GM21529 (cell line): ENCODE results near the gene ROBO2.
"Not testable (repeated sequence)": the region's sequence is repeated elsewhere in the genome, so short reads cannot be mapped to it uniquely, and the experiment has no call there.

Experiments used
- ATAC-seq: cut with Tn5 transposase; IDR thresholded peaks from one replicate; pipeline ENCODE4 v1.9.1; 2021; ENCODE audit not compliant: unreplicated experiment

ROBO2 gene

DNA sequence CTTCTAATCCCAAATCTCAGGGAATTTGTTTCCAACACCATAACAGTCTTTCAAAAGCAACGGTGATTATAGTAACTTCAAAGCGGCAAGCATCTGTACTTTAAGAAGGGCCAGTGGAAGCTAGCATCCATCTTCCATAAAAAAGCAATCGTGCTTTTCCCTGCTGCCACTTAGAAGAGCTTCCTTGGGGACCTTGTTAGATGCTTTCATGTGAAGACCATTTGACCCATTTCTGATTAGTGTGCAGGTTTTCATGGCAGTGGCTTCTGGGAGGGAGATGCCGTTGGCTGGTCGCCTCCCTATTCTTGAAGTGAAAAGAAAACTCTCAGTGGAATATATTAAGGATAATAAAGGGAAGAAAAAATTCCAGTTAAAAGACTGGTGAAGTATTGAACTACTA is 354.1 kb downstream of the ROBO2 start:
- no peak for ATAC-seq

DNA sequence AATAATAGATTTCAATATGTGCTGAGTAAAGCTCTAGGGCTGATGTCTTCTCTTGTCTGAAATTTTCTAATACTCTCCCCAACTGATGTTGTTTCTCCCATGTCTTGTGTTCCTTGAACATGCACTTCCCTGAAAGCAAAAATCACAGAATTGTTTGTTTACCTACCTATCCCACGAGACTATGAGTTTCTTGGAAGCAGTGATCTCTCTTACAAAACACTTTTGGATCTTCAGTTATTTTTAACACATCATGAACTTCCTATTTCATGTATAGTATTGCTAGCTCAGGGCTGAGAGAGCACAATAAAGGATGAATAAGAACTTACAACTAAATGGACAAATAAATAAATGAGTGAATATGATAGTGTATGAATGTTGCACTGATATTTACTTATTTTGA is 365.0 kb downstream of the ROBO2 start:
- no peak for ATAC-seq

DNA sequence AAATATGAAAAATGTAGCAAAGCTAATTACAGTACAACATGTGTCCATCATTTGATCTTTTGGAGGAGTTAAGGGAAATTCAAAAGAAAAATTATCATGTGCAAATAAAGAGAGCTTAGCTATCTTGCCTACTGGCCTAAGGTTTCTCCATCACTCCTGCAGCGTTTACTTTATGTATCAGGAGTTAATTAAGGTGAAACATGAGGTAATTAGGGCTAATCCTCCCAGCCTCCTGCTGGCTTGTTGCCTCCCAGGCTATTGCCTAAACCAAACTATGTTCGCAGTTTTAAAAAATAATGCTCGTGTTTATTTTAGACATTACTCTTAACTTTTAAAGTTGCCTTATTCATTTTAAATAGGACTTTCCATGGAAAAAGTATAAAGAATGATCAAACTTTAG is 367.5 kb downstream of the ROBO2 start:
- ATAC-seq, result no peak

DNA sequence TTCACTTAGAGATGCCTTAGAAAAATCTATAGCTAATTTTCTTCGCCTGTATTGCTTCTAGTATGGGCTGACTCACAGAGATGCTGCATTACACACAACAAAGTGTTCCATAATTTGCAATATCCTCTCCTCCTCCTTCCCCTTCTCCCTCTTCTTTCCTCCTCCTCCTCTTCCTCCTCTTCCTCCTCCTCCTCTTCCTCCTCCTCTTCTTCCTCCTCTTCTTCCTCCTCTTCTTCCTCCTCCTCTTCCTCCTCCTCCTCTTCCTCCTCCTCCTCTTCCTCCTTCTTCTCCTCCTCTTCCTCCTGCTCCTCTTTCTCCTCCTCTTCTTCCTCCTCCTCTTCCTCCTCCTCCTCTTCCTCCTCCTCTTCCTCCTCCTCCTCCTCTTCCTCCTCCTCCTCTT is 370.4 kb downstream of the ROBO2 start:
- ATAC-seq, result not testable (repeated sequence)

DNA sequence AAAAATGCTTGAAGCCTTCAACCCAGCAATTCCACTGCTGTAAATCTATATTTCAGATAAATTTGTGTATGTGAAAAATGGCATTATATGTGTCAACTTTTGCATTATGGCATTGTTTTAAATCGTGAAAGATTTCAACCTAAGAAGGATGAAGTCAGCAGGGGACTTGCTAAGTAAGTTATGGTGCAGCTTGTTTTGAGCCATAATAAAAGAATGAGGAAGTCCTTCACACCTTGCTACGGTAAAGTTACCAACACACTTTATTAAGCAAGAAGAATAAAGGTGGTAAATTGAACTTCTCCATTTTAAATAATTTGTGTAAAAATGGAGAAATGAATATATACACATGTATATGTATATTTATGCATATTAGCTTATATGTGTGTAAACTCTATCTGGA is 371.4 kb downstream of the ROBO2 start:
- no peak for ATAC-seq

DNA sequence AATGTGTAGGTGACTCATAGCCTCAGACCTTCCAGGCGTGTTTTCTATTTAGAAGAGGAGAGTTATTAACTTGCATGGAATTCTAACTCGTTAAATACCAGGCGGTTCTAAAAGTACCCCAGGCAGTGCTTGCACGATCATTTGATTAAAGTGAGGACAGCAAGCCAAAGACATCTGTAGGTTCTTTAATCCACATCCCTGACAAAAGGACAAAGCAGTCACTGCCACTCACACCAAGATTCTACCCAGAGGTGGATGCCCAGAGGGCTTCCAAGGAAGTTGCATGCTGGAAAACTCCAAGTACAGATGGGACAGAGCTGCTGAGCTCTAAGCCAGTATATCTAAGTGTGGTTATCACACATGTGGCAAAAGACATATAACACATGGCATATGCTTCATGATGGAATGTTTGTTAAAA is 372.1 kb downstream of the ROBO2 start:
- ATAC-seq, result no peak

DNA sequence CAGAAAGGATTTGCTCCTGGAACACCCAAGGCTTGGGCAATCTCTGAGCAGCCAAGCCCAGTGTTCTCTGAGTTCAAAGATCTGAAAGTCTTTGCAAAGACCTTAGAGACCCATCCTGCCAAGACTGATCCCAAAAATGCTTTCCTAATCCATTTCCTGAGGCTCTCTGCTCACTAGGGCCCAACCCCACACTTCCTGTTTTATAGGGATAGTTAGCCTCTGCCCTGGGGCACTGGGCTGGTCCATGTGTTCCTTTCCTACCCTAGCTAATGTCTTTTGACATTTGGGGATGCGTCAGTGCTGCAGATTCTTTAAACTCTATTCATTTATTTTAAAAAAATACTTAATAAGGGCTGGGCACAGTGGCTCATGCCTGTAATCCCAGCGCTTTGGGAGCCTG is 372.7 kb downstream of the ROBO2 start:
- no peak for ATAC-seq

DNA sequence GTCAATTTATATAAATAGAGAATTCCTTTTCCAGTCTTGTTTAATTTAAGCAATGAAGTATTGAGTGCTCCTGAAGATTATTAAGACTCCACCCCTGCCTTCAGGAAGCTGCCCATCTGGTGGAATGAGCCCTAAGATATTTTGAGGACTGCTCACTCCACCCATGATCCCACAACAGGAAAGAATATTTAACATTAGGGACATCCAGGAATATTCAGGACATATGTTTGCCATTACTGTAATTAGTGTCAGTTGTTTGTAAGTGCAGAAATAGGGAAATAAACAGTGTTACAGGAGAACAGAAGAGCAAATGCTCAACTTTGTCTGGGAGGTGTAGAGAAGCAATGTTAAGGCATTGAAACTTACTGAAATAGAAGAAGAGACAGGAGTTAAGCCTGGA is 375.0 kb downstream of the ROBO2 start:
- ATAC-seq, result no peak

DNA sequence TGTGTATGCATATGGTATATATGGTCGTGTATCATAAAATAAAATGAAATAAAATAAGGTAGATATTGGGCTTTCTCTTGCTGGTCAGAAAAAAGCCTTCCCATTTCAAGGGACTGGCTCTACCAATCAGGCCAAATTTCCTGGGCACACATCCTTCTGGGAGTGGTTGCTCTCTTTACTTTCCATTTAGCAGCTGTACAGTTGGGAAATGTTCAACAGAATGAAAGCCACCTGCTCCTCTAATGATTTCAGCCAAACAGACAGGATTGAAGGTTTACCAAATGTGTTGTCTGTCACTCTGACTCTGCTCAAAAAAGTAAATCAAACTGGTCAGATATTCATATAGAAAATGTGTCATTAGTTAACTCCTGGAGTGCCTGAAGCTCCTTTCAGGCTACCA is 380.4 kb downstream of the ROBO2 start:
- ATAC-seq, result no peak

DNA sequence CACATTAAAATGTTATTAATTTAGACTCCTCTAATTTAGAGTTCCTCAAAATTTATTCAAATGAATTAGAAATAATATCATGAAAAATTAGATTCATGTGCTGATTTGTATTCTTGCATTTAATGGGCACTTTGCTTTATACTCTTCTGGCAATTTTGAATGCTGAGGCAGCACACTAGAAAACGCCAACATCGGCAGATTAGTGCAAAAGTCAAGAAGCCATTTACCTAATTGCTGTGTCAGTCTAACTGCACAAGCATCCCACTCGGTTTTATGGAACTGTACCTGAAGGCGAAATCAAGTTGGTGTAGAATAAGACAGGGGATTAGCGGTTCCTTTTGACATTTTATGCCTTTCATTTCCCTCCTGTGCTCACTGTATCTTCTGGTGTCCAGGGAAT is 382.0 kb downstream of the ROBO2 start:
- ATAC-seq, result no peak

DNA sequence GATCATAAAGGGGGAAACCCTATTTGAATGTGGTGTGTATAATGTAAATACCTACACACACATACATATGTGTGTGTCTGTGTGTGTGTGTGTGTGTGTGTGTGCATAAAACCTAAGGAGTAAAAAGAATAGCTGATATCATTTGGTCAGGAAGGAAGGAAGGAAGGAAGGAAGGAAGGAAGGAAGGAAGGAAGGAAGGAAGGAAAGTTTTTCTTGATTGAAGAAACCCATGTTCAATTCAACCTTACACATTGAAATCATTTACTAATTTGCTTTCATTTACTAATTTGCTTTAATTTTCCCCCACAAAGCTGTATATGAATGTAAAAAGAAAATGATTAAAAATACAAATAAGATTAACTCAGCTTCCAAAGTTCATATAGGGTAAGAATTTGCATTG is 386.6 kb downstream of the ROBO2 start:
- no peak for ATAC-seq

DNA sequence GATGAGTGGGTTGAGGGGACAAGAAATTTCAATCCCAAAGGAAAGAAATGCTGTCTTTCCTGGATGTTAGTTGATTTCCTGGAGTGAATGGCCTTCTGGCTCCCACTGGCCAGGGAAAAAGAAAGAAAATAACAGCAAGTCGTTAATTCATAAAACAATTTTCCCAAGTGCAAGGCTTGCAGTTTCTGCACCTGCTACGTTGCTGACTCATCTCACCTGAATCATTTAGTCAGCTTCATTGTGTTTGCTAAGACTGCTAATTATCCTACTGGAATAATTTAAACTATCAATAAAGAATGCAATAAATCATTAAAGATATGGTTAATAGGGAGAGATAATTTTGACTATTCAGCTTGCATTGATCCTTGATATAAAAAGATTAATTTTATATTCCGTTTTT is 387.6 kb downstream of the ROBO2 start:
- ATAC-seq, result no peak

DNA sequence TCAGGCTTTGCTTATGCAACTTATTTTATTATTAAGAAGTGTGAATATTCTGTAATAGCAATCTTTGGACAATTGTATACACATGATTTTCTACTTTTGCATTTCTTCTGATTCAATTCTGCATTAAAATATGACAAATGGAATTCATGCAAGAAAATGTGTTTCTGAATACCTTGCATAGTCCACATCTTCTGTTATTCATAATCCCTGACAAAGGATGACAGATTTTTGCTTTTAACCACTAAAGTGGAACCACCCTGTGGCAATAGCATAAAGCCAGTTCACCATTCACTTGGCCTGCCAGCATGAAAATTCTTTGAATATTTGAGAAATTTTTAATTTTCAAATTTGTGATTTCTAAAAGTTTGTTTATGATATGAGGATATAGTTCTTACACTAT is 397.0 kb downstream of the ROBO2 start:
- ATAC-seq, result no peak

DNA sequence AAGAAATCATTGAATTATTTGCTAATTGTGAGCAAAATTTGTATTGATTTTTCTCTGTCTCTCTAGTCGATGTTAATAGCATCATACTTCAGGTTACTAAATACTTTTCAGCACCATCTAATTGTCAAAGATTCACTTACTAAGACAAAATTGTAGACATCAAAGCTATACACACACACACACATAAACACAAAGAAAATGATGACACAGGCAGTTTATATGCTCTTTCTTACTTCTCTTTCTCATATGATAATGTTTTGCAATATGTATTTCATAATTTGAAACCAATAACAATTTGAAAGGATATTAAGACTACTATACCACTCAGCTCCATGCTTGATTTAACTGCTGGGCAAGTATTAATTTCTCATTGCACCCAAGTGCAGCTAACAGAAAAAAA is 406.2 kb downstream of the ROBO2 start:
- ATAC-seq, result no peak

DNA sequence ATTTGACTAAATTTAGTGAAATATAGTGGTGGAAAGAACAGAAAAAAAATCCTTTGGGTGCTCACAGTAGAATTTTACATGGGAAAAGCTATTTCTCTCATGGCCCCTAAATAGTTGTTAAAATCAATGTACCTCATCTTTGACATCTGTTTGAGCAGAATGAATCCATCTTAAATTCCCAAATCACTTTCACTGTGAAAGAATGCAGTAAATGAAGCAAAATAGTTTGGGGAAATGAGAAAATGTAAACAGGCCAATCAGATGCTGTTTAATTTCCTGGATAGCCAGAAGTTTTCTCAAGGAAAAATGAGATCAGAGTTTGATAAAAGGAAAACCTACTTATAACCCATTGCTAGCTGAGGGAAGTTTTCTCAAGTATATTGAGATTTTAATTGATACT is 406.9 kb downstream of the ROBO2 start:
- no peak for ATAC-seq

DNA sequence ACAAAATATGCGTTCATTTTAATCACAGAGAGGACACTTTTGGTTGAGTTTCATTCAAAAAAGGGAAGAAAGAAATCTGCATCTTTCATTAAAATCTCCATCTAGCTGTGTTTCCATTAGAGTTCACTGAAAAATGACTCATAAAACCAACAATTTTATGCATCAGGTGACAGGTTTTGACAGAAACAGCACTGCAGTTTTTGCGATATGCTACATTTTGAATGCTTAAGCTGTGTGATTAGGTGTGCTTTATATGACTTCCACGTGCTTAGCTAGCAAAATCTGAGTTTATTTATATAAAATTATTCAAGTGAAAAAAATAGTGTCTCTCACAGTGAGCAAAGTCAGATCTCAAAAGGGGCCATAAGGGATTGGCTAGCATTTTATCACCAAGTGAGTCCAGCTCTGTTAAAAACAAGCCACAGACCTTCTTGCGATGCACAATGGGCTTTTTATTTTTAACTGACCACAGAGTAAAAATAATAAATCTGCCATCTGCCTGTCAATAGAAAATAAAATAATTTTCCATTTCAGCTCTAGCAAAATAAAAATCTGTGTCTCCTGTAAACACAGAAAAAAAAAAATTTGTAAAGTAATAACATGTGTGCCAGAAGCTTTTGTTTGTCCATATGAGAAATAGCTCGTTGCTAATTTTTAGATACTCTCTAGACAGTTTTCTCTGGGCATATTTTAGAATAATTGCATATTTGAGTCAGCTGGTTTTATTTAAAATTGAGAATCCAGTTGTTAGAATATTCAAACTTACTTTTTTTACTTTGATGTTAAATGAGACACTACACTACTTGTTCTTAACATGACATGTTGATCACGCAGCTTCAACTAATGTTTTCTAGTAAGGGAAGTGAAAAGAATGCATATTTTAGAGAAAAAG is 409.8 kb downstream of the ROBO2 start:
- no peak for ATAC-seq

DNA sequence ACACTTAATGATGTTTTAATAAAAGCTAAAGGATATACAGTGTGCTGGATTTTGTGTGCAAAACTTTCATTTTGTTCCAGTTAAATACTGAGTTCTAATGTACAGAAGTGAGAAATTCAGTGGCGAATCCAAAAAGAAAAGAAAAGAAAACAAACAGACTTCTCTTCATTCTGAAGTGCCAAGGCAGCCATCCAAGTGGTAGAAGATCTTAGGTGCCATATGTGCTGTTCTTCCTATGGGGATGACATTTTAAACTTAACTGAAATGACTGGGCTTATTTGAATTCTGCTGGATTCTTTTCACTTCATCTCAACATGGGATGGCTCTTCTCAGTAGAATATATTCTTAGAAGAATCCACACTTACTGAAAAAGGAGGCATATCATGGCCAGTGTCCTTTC is 416.5 kb downstream of the ROBO2 start:
- ATAC-seq, result no peak

DNA sequence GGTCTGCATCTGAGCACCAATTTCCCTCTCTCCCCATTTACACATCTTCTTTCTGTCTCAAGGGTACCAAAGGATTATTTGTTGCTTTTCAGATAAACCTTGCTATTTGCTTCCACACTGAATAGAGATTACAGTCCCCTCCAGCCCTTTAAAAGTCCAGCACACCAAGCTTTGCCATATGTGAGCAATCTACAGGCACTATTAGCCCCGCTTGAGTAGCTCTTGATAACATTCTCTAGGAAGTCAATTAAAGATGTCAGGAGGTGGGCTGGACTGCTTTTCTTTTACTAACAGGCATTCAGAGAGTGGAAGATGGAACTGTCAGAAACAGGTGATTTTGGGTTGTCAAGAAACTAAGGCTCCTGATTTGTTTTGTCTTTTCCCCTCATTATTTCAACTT is 417.0 kb downstream of the ROBO2 start:
- ATAC-seq, result no peak

DNA sequence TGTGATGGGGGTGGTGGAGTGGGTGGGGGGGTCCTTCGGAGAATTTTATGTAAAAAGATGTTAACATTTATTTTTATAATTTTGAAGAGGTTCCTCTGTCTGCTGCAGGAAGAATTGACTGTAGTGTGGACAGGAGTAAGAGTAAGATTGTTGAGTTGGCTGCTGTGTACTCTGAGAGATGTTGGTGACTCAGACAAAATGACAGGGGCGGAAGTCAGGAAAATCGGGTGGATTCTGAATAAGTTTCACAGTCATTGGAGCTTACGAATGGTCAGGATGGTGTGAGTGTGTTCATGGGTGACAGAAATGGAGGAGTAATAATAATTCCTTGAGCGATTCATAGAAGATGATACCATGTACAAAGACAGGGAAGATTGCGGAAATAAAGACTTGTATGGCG is 420.0 kb downstream of the ROBO2 start:
- no peak for ATAC-seq

DNA sequence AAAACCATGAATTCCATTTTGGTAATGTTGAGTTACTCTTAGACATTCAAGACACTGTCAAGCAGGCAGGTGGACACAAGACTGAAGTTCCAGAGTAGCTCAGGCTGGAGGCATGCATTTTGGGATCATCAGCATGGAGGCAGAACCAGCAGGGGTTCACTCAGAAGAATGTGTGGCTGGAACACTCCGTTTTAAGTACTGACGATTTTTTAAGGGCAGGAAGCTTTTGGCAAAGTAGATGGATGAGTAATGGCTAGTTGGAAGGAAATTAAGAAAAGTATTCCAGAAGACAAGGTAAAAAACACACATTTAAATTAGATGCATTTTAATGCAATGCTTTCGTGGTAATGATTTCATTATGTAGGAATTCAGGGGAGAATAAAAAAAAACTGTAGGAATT is 420.4 kb downstream of the ROBO2 start:
- no peak for ATAC-seq

DNA sequence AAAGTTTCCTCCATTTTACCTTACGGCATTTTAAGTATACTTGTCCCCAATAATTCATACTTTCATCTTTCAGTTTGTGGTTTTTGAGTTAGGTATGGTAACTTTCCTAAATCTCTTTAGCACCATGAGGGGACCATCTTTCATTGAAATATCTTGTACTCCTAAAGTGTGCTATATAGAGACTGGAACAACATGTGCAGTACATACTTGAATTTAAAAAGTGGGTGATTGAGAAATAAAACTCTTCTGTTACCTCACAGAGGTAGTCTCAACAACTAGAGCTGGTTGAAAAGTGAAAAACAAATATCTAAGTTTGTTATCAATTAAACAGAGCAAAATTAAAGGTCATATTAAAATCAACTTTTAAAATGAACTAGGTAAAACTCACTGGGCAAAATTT is 423.1 kb downstream of the ROBO2 start:
- ATAC-seq, result no peak

DNA sequence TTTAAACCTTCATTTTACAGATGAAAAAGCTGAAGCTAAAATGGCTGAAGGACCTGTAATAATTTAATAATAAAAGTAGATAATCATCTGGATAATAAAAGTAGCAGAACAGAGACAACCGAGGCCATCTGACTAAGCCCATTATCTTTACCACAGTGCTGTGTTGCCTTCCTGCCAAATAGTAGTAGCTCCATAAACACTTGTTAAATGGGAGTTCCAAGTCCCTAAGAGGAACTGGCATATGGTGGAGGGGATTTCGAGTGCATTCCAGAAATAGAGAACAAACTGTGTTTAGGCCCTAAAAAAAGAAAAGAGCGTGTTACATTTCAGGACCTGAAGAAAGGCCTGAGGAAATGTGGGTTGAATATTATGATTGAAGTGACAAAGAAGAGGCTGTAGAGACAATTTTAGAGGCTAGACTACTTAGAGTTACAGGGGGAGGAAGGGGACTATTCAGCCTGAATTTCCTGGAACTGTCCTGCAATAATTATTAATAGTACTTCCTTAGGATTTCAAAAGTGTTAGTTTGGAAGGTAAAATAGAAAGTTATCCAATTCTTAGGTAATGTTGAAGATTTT is 424.3 kb downstream of the ROBO2 start:
- ATAC-seq, result no peak
